HepG2 (cell line): ENCODE data around the gene AMDHD1. TPM values are rescaled to one million over a fixed set of nuclear protein-coding genes. Genes with fewer than 3 reads are reported as not detected.

Experiments used
- AHDC1 ChIP-seq: sonication (generic); formaldehyde crosslinking; IDR thresholded peaks from 2 replicates; pipeline ENCODE4 v1.5.1; 2020; ENCODE audit warnings: mild to moderate bottlenecking, missing genetic modification reagents, borderline replicate concordance
- AHR ChIP-seq: IDR thresholded peaks from 2 replicates; pipeline ENCODE4 v1.6.1; 2018; ENCODE audit warnings: missing genetic modification reagents, missing compliant biosample characterization
- BORCS8-MEF2B ChIP-seq: sonication (generic); formaldehyde crosslinking; IDR thresholded peaks from 2 replicates; pipeline ENCODE4 v1.8.0; 2022; ENCODE audit warnings: mild to moderate bottlenecking, missing genetic modification reagents
- NFKBIZ ChIP-seq: IDR thresholded peaks from 2 replicates; pipeline ENCODE4 v1.6.1; 2018; ENCODE audit warnings: missing genetic modification reagents, missing compliant biosample characterization
- SOX13 ChIP-seq, 3 experiments: fragments of 450-650 bp in 1 of 3; sonication (generic) in 1 of 3; formaldehyde crosslinking in 1 of 3; IDR thresholded peaks in 2 of 3; conservative IDR thresholded peaks in 1 of 3; 2 replicates each; pipeline versions ENCODE4 v1.5.0 to v1.6.1; 2016 to 2020; ENCODE audit warnings: antibody characterized with exemption in 1 of 3, mild to moderate bottlenecking in 1 of 3, missing compliant biosample characterization in 1 of 3, missing genetic modification reagents in 1 of 3, moderate library complexity in 1 of 3
- SOX5 ChIP-seq: IDR thresholded peaks from 2 replicates; pipeline ENCODE4 v1.6.1; 2016; ENCODE audit warnings: borderline replicate concordance
- SP4 ChIP-seq: sonication (generic); formaldehyde crosslinking; IDR thresholded peaks from 2 replicates; pipeline ENCODE4 v1.8.1; 2023; ENCODE audit warnings: mild to moderate bottlenecking, missing genetic modification reagents
- SSRP1 ChIP-seq: IDR thresholded peaks from 2 replicates; pipeline ENCODE4 v1.6.1; 2016; ENCODE audit warnings: control low read depth
- STAT5B ChIP-seq: sonication (generic); formaldehyde crosslinking; IDR thresholded peaks from 2 replicates; pipeline ENCODE4 v1.4.0; 2020; ENCODE audit warnings: missing genetic modification reagents
- TMF1 ChIP-seq: sonication (generic); formaldehyde crosslinking; IDR thresholded peaks from 2 replicates; pipeline ENCODE4 v1.8.1; 2022; ENCODE audit warnings: low read depth, missing genetic modification reagents
- ZBTB1 ChIP-seq: sonication (generic); formaldehyde crosslinking; IDR thresholded peaks from 2 replicates; pipeline ENCODE4 v1.4.0; 2020; ENCODE audit warnings: missing genetic modification reagents, borderline replicate concordance
- ZBTB21 ChIP-seq: sonication (generic); formaldehyde crosslinking; IDR thresholded peaks from 2 replicates; pipeline ENCODE4 v1.4.0; 2020; ENCODE audit warnings: missing genetic modification reagents
- ZFP41 ChIP-seq: sonication (generic); formaldehyde crosslinking; IDR thresholded peaks from 2 replicates; pipeline ENCODE4 v1.4.0; 2020; ENCODE audit warnings: mild to moderate bottlenecking, missing genetic modification reagents, borderline replicate concordance
- ZFP90 ChIP-seq: sonication (generic); formaldehyde crosslinking; IDR thresholded peaks from 2 replicates; pipeline ENCODE4 v1.8.0; 2022; ENCODE audit warnings: missing genetic modification reagents, mild to moderate bottlenecking, inconsistent platforms, borderline replicate concordance
- ZMAT5 ChIP-seq: sonication (generic); formaldehyde crosslinking; IDR thresholded peaks from 2 replicates; pipeline ENCODE4 v1.5.0; 2020; ENCODE audit warnings: mild to moderate bottlenecking, low read depth, missing genetic modification reagents, borderline replicate concordance
- ZNF264 ChIP-seq: sonication (generic); formaldehyde crosslinking; IDR thresholded peaks from 2 replicates; pipeline ENCODE4 v1.4.0; 2020; ENCODE audit warnings: missing genetic modification reagents
- ZNF30 ChIP-seq: sonication (generic); formaldehyde crosslinking; IDR thresholded peaks from 2 replicates; pipeline ENCODE4 v1.5.0; 2020; ENCODE audit warnings: mild to moderate bottlenecking, missing genetic modification reagents
- ZNF382 ChIP-seq: sonication (generic); formaldehyde crosslinking; IDR thresholded peaks from 2 replicates; pipeline ENCODE4 v1.5.0; 2020; ENCODE audit warnings: missing genetic modification reagents, mild to moderate bottlenecking, borderline replicate concordance
- ZNF432 ChIP-seq: sonication (generic); formaldehyde crosslinking; IDR thresholded peaks from 2 replicates; pipeline ENCODE4 v1.5.0; 2020; ENCODE audit warnings: missing genetic modification reagents, mild to moderate bottlenecking, borderline replicate concordance
- ZNF451 ChIP-seq: sonication (generic); formaldehyde crosslinking; IDR thresholded peaks from 2 replicates; pipeline ENCODE4 v1.5.0; 2020; ENCODE audit warnings: mild to moderate bottlenecking, missing genetic modification reagents
- ZNF496 ChIP-seq: sonication (generic); formaldehyde crosslinking; IDR thresholded peaks from 2 replicates; pipeline ENCODE4 v1.8.1; 2023; ENCODE audit warnings: mild to moderate bottlenecking, moderate library complexity, missing genetic modification reagents; ENCODE audit not compliant: insufficient replicate concordance
- ZNF597 ChIP-seq: sonication (generic); formaldehyde crosslinking; IDR thresholded peaks from 2 replicates; pipeline ENCODE4 v1.5.0; 2020; ENCODE audit warnings: missing genetic modification reagents
- ZNF670 ChIP-seq: sonication (generic); formaldehyde crosslinking; IDR thresholded peaks from 2 replicates; pipeline ENCODE4 v1.8.0; 2022; ENCODE audit warnings: mild to moderate bottlenecking, missing genetic modification reagents, borderline replicate concordance
- ZNF749 ChIP-seq: sonication (generic); formaldehyde crosslinking; IDR thresholded peaks from 2 replicates; pipeline ENCODE4 v1.8.0; 2022; ENCODE audit warnings: mild to moderate bottlenecking, missing genetic modification reagents, moderate library complexity, borderline replicate concordance
- polyA plus RNA-seq, 8 experiments: library from polyadenylated mRNA; depleted of rRNA in 3 of 8; stranded (reverse) in 7 of 8; unstranded in 1 of 8; fragments of >200 nt; fragmentation: Illumina TruSeq in 4 of 8; extraction: Trizol in 4 of 8; gene quantifications; 2 replicates each; pipeline versions ENCODE4 v1.2.1 to v1.2.3, GENCODE V29; 2011 to 2016; ENCODE audit warnings: low read depth in 4 of 8, missing spikeins in 1 of 8, mixed read lengths in 1 of 8; ENCODE audit not compliant: insufficient read depth in 1 of 8
- total RNA-seq, 5 experiments: library from RNA; depleted of rRNA; stranded (reverse); fragments of >200 nt; fragmentation: Illumina TruSeq; extraction: Trizol; gene quantifications; 2 replicates each; pipeline ENCODE4 v1.2.3, GENCODE V29; 2016; ENCODE audit warnings: low read depth in 1 of 5

Gene AMDHD1
- total and polyA plus RNA-seq, 2 of the 13 experiments (the other 11 are each of a cell fraction or from before 2014, with no cell fraction given), result 6.5 to 29.6 TPM

- TF ChIP-seq BORCS8-MEF2B (CRISPR knock-in tag) (peak; percentile 59), ZMAT5 (CRISPR knock-in tag) (no peak), AHR (no peak), ZFP41 (no peak), ZFP90 (CRISPR knock-in tag) (no peak), ZBTB1 (CRISPR knock-in tag) (no peak), TMF1 (0 out of 2 replicates have a peak, but pooled peaks have one; percentile 34), SSRP1 (CRISPR knock-in tag) (peak; percentile 58; the same call in 1 of the 2 replicates), ZNF496 (CRISPR knock-in tag) (no peak), NFKBIZ (CRISPR knock-in tag) (0 out of 2 replicates have a peak, but pooled peaks have one; percentile 50), ZNF451 (CRISPR knock-in tag) (no peak), ZNF432 (CRISPR knock-in tag) (no peak), ZNF264 (peak; percentile 60), ZNF749 (CRISPR knock-in tag) (no peak), ZNF30 (CRISPR knock-in tag) (no peak), STAT5B (CRISPR knock-in tag) (no peak), SOX13 (IDR thresholded peaks at IDR 0.05) (peak; percentile 41; the same call in 1 of the 2 replicates), SOX13 (CRISPR knock-in tag; conservative IDR thresholded peaks at IDR 0.05 in 1 of 2, IDR thresholded peaks at IDR 0.05 in 1 of 2) (peak in 1 of 2 experiments; percentile 76; a peak in 2 of 4 replicates), AHDC1 (peak; percentile 89), ZNF670 (CRISPR knock-in tag) (peak; percentile 65; the same call in 1 of the 2 replicates), SOX5 (CRISPR knock-in tag) (peak; percentile 82; the same call in 1 of the 2 replicates), ZNF597 (CRISPR knock-in tag) (no peak), ZBTB21 (CRISPR knock-in tag) (no peak), ZNF382 (CRISPR knock-in tag) (no peak), SP4 (CRISPR knock-in tag) (0 out of 2 replicates have a peak, but pooled peaks have one; percentile 38)
Observed at GRCh38 chr12:95976416-95976832, 33.3 kb downstream of the AMDHD1 start (continued).
